Measurements from ENCODE around the gene UBQLN4.

DNA sequence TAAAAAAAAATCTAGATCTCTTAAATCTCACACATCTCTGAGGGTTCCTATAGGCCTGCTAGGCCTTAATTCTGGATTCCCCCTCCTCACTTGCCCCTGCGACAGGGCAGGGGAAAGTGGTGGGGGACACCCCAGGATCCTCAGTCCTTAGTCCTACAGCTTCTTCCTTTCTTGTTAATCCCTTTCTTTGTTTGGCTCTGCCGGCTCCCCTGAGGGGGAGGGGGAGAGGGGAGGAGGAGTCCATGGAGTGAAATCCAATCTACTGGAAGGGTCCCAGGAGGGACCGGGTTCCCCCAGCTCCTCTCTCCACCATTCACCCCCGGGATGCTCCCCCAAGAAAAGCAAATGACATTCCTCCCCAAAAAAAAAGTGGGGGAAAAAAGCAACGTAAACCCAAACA lies 20.1 kb upstream of the UBQLN4 start:
- TF ChIP-seq, protein P1, sequence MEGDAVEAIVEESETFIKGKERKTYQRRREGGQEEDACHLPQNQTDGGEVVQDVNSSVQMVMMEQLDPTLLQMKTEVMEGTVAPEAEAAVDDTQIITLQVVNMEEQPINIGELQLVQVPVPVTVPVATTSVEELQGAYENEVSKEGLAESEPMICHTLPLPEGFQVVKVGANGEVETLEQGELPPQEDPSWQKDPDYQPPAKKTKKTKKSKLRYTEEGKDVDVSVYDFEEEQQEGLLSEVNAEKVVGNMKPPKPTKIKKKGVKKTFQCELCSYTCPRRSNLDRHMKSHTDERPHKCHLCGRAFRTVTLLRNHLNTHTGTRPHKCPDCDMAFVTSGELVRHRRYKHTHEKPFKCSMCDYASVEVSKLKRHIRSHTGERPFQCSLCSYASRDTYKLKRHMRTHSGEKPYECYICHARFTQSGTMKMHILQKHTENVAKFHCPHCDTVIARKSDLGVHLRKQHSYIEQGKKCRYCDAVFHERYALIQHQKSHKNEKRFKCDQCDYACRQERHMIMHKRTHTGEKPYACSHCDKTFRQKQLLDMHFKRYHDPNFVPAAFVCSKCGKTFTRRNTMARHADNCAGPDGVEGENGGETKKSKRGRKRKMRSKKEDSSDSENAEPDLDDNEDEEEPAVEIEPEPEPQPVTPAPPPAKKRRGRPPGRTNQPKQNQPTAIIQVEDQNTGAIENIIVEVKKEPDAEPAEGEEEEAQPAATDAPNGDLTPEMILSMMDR (IDR thresholded peaks at IDR 0.05 in 2 of 3, conservative IDR thresholded peaks at IDR 0.05 in 1 of 3; ENCODE audit: insufficient read depth in 2 of 3, low read depth in 1 of 3, low read length in 3 of 3) = no peak
- TF ChIP-seq SP1 (CRISPR knock-in tag; IDR thresholded peaks at IDR 0.05) = no peak
- TF ChIP-seq TARDBP (IDR thresholded peaks at IDR 0.05) = no peak
- no peak for TF ChIP-seq JUNB (CRISPR knock-in tag; conservative IDR thresholded peaks at IDR 0.05)
- no peak for TF ChIP-seq NFRKB (IDR thresholded peaks at IDR 0.05; ENCODE audit: low read depth)
- no peak for TF ChIP-seq KDM5B (IDR thresholded peaks at IDR 0.05; ENCODE audit: insufficient replicate concordance, low read depth, low read length)
- no peak for TF ChIP-seq FUS (optimal IDR thresholded peaks at IDR 0.05; ENCODE audit: low read depth, low read length)
